ENCODE data around the gene SOHLH1. TPM values are rescaled to one million over a fixed set of nuclear protein-coding genes. Genes with fewer than 3 reads are reported as not detected.

The SOHLH1 gene
- total RNA-seq, 1 experiment from 2014 or later, result not detected

- Histone ChIP-seq H3K4me3 (ENCODE audit: insufficient read depth, low read depth, low read length) (no peak overlapping the region), H3K27me3 (ENCODE audit: control insufficient read depth, insufficient read depth, low read length) (no peaks in the 10 kb centered on the region), H3K36me3 (replicated peaks; ENCODE audit: control insufficient read depth, insufficient read depth, low read length) (no peaks in the 10 kb centered on the region; the same call in none of the 2 replicates)
- no peak for DNase-seq
Measured at GRCh38 chr9:135657416-135657815, 41.9 kb downstream of the SOHLH1 start.

GRCh38 chr9:135655317-135655716 lies 44.0 kb downstream of the SOHLH1 start:
- Histone ChIP-seq H3K36me3 (replicated peaks; ENCODE audit: control insufficient read depth, insufficient read depth, low read length) (peaks cover 3% of the 10 kb centered on the region), H3K27me3 (ENCODE audit: control insufficient read depth, insufficient read depth, low read length) (no peaks in the 10 kb centered on the region), H3K4me3 (ENCODE audit: insufficient read depth, low read depth, low read length) (no peak overlapping the region)
- DNase-seq, result no peak

GRCh38 chr9:135650408-135650807 lies 48.9 kb downstream of the SOHLH1 start:
- no peak for DNase-seq
- Histone ChIP-seq H3K27me3 (ENCODE audit: control insufficient read depth, insufficient read depth, low read length) (no peaks in the 10 kb centered on the region), H3K4me3 (ENCODE audit: insufficient read depth, low read depth, low read length) (no peak overlapping the region), H3K36me3 (replicated peaks; ENCODE audit: control insufficient read depth, insufficient read depth, low read length) (peaks cover 4% of the 10 kb centered on the region)

GRCh38 chr9:135649508-135649907 lies 49.8 kb downstream of the SOHLH1 start:
- H3K36me3 ChIP-seq (replicated peaks; ENCODE audit: control insufficient read depth, insufficient read depth, low read length), result peaks cover 4% of the 10 kb centered on the region
- H3K4me3 ChIP-seq (ENCODE audit: insufficient read depth, low read depth, low read length), result peak overlapping the region; percentile 25; the same call in 1 of the 2 replicates
- DNase-seq, result peak; percentile 24
- H3K27me3 ChIP-seq (ENCODE audit: control insufficient read depth, insufficient read depth, low read length), result no peaks in the 10 kb centered on the region

DNA sequence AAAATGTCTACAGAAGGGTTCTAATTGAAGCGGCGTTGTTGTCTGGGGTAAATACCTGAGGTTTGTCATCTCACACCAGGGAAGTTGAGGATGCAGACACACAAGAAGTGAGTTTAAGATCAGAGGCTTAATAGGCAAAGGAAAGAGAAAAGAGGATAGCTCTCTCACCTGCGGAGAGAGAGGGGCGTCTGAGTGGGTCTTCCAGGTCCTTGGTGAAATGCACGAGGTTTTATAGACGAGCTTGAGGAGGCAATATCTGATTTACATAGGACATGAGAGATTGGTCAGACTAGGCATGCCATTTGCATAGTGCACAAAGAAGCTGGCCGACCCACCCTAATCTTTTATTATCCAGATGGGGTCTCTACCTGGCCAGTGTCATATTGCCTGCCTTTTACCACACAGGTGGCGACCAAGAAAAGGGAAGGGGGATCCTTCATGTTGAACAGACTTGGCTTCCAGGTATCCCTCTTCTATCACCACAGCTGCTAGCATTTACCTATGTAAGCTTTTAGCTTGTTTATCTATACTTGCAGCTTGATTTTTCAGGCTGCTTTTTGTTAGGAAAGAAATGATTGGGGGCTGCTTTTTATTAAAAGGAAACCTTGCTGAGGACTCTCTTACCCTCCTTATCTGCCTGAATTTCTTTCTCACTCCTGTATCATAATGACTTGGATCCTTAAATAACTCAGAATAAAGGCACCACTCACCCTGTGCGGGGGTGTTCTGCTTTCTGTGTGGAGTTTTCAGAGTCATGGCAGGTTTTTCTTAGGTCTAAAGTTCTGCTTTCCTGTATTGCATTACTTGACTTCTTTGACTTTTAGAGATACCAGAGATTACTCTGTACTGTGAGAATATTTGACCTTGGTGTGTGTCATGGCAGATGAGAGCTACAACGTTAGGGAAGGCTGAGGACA lies 50.5 kb downstream of the SOHLH1 start:
- Histone ChIP-seq H3K36me3 (replicated peaks; ENCODE audit: control insufficient read depth, insufficient read depth, low read length) (peaks cover 4% of the 10 kb centered on the region; the same call in 1 of the 2 replicates), H3K4me3 (ENCODE audit: insufficient read depth, low read depth, low read length) (peak overlapping the region; percentile 25; the same call in 1 of the 2 replicates), H3K27me3 (ENCODE audit: control insufficient read depth, insufficient read depth, low read length) (no peaks in the 10 kb centered on the region)
- DNase-seq, result no peak

DNA sequence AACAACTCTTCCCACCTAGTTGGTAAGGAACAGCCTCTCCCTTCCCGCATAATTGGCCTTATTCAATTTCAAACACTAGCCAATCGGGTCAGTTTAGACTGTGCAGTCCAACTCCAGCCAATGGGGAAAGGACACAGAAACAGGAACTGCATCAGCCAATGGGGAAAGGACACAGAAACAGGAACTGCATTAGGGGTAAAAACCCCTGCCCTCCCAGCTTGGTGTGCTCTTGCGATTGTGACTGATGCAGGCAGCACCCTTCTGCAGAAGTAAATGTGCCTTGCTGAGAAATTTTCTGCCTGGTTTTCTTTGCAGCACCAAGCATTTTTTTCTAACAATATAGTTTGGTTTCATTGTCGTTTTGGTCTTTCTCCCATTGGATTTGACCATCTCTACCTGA lies 51.4 kb downstream of the SOHLH1 start:
- no peak for DNase-seq
- Histone ChIP-seq H3K36me3 (replicated peaks; ENCODE audit: control insufficient read depth, insufficient read depth, low read length) (peaks cover 4% of the 10 kb centered on the region; the same call in 1 of the 2 replicates), H3K4me3 (ENCODE audit: insufficient read depth, low read depth, low read length) (no peak overlapping the region), H3K27me3 (ENCODE audit: control insufficient read depth, insufficient read depth, low read length) (no peaks in the 10 kb centered on the region)

- no peaks in the 10 kb centered on the region for H3K27me3 ChIP-seq (ENCODE audit: control insufficient read depth, insufficient read depth, low read length)
- H3K4me3 ChIP-seq (ENCODE audit: insufficient read depth, low read depth, low read length), result no peak overlapping the region
- no peaks in the 10 kb centered on the region for H3K36me3 ChIP-seq (replicated peaks; ENCODE audit: control insufficient read depth, insufficient read depth, low read length)
- no peak for DNase-seq
Measured at GRCh38 chr9:135644631-135645218, 54.6 kb downstream of the SOHLH1 start.

Other genes starting within 250 kb of the SOHLH1 start
- 40.8 and 58.8 TPM in 2 replicates for gene PPP1R26, start 219.7 kb downstream of the SOHLH1 start, total RNA-seq (2014; rRNA removed; shearing (Covaris generic))
- gene MRPS2, start 198.8 kb downstream of the SOHLH1 start, total RNA-seq (2014; rRNA removed; shearing (Covaris generic)), result 115 and 121 TPM in 2 replicates
- gene LCN1, start 178.0 kb downstream of the SOHLH1 start, total RNA-seq (2014; rRNA removed; shearing (Covaris generic)), result not detected in 2 replicates
- gene OBP2A, start 153.4 kb downstream of the SOHLH1 start, total RNA-seq (2014; rRNA removed; shearing (Covaris generic)), result not detected in 2 replicates
- gene PAEP, start 137.7 kb downstream of the SOHLH1 start, total RNA-seq (2014; rRNA removed; shearing (Covaris generic)), result not detected in 2 replicates
- not detected in 2 replicates for gene GLT6D1, start 59.9 kb downstream of the SOHLH1 start, total RNA-seq (2014; rRNA removed; shearing (Covaris generic))
- gene LCN9, start 36.2 kb downstream of the SOHLH1 start, total RNA-seq (2014; rRNA removed; shearing (Covaris generic)), result 0.44 TPM in 1 of 2 replicates, not detected in the other
- 0.10 TPM in 1 of 2 replicates, not detected in the other for gene KCNT1, start 2.7 kb upstream of the SOHLH1 start, total RNA-seq (2014; rRNA removed; shearing (Covaris generic))
- gene CAMSAP1, start 208.1 kb upstream of the SOHLH1 start, total RNA-seq (2014; rRNA removed; shearing (Covaris generic)), result 26.3 and 34.6 TPM in 2 replicates

Data from H7 (cell line).